ENCODE results near the gene ERFE.
A peak's percentile ranks its signal among the peaks of the same experiment; 100 is the strongest.

ERFE gene

GRCh38 chr2:238126775-238127164, 32.0 kb upstream of the ERFE start:
- Histone ChIP-seq H3K4me1 (ENCODE audit: control insufficient read depth in 5 of 5, insufficient read depth in 5 of 5, low read length in 5 of 5) (peaks cover 0 to 14% (median 5%) of the 10 kb centered on the region in 5 donors), H3K36me3 (ENCODE audit: control insufficient read depth in 5 of 5, insufficient read depth in 5 of 5, low read length in 5 of 5) (no peaks in the 10 kb centered on the region), H3K9ac (ENCODE audit: low read length in 5 of 5) (no peak overlapping the region), H3K9me3 (ENCODE audit: control insufficient read depth in 5 of 5, low read length in 5 of 5) (no peaks in the 10 kb centered on the region), H3K27ac (ENCODE audit: low read depth, low read length) (no peak overlapping the region), H3K27me3 (ENCODE audit: control insufficient read depth in 5 of 5, insufficient read depth in 4 of 5, low read length in 5 of 5) (peaks cover 0 to 9% (median 0%) of the 10 kb centered on the region in 5 donors), H3K4me3 (ENCODE audit: low read depth in 1 of 5, low read length in 5 of 5) (peak overlapping the region in 2 of 5 donors; percentile 37 to 43)

- peak overlapping the region in 3 of 5 donors; percentile 12 to 43 (median 37) for H3K4me3 ChIP-seq (ENCODE audit: low read depth in 1 of 5, low read length in 5 of 5)
- peaks cover 0 to 5% (median 0%) of the 10 kb centered on the region in 5 donors for H3K27me3 ChIP-seq (ENCODE audit: control insufficient read depth in 5 of 5, insufficient read depth in 4 of 5, low read length in 5 of 5)
- no peaks in the 10 kb centered on the region for H3K9me3 ChIP-seq (ENCODE audit: control insufficient read depth in 5 of 5, low read length in 5 of 5)
- no peaks in the 10 kb centered on the region for H3K36me3 ChIP-seq (ENCODE audit: control insufficient read depth in 5 of 5, insufficient read depth in 5 of 5, low read length in 5 of 5)
- H3K4me1 ChIP-seq (ENCODE audit: control insufficient read depth in 5 of 5, insufficient read depth in 5 of 5, low read length in 5 of 5) = peaks cover 0 to 14% (median 5%) of the 10 kb centered on the region in 5 donors
- H3K27ac ChIP-seq (ENCODE audit: low read depth, low read length) = no peak overlapping the region
- no peak overlapping the region for H3K9ac ChIP-seq (ENCODE audit: low read length in 5 of 5)
Measured at GRCh38 chr2:238127165-238128060, 31.4 kb upstream of the ERFE start.

GRCh38 chr2:238128061-238128440, 30.7 kb upstream of the ERFE start:
- no peak overlapping the region for H3K9ac ChIP-seq (ENCODE audit: low read length in 5 of 5)
- H3K27me3 ChIP-seq (ENCODE audit: control insufficient read depth in 5 of 5, insufficient read depth in 4 of 5, low read length in 5 of 5) = peaks cover 0 to 4% (median 0%) of the 10 kb centered on the region in 5 donors
- no peaks in the 10 kb centered on the region for H3K36me3 ChIP-seq (ENCODE audit: control insufficient read depth in 5 of 5, insufficient read depth in 5 of 5, low read length in 5 of 5)
- H3K27ac ChIP-seq (ENCODE audit: low read depth, low read length) = no peak overlapping the region
- peaks cover 0 to 14% (median 5%) of the 10 kb centered on the region in 5 donors for H3K4me1 ChIP-seq (ENCODE audit: control insufficient read depth in 5 of 5, insufficient read depth in 5 of 5, low read length in 5 of 5)
- H3K9me3 ChIP-seq (ENCODE audit: control insufficient read depth in 5 of 5, low read length in 5 of 5) = no peaks in the 10 kb centered on the region
- H3K4me3 ChIP-seq (ENCODE audit: low read depth in 1 of 5, low read length in 5 of 5) = peak overlapping the region in 1 of 5 donors; percentile 17

DNA sequence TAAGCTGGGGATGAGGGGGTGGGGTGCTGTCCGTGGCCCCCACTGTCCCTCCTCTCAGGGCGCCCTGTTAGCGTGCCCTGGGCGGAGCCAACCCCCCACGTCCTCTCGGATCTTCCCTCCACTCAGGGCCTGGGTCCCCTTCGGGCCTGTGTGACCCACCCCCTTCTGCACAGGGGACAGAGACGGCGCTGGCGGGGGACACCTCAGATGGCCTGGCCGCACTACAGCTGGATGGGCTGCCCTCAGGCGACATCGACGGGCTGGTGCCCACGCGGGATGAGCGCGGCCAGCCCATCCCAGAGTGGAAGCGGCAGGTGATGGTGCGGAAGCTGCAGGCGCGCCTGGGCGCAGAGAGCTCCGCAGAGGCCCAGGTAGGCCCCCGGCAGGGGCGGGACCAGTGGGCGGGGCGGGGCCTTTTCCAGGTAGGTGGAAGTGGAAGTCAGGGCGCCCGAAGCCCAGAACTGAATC, 30.2 kb upstream of the ERFE start:
- peaks cover 0 to 14% (median 5%) of the 10 kb centered on the region in 5 donors for H3K4me1 ChIP-seq (ENCODE audit: control insufficient read depth in 5 of 5, insufficient read depth in 5 of 5, low read length in 5 of 5)
- no peak overlapping the region for H3K27ac ChIP-seq (ENCODE audit: low read depth, low read length)
- no peaks in the 10 kb centered on the region for H3K36me3 ChIP-seq (ENCODE audit: control insufficient read depth in 5 of 5, insufficient read depth in 5 of 5, low read length in 5 of 5)
- H3K4me3 ChIP-seq (ENCODE audit: low read depth in 1 of 5, low read length in 5 of 5) = no peak overlapping the region
- H3K9ac ChIP-seq (ENCODE audit: low read length in 5 of 5) = no peak overlapping the region
- no peaks in the 10 kb centered on the region for H3K9me3 ChIP-seq (ENCODE audit: control insufficient read depth in 5 of 5, low read length in 5 of 5)
- peaks cover 0 to 2% (median 0%) of the 10 kb centered on the region in 5 donors for H3K27me3 ChIP-seq (ENCODE audit: control insufficient read depth in 5 of 5, insufficient read depth in 4 of 5, low read length in 5 of 5)

- H3K36me3 ChIP-seq (ENCODE audit: control insufficient read depth in 5 of 5, insufficient read depth in 5 of 5, low read length in 5 of 5) = no peaks in the 10 kb centered on the region
- H3K27ac ChIP-seq (ENCODE audit: low read depth, low read length) = no peak overlapping the region
- peaks cover 0 to 2% (median 0%) of the 10 kb centered on the region in 5 donors for H3K27me3 ChIP-seq (ENCODE audit: control insufficient read depth in 5 of 5, insufficient read depth in 4 of 5, low read length in 5 of 5)
- no peaks in the 10 kb centered on the region for H3K9me3 ChIP-seq (ENCODE audit: control insufficient read depth in 5 of 5, low read length in 5 of 5)
- H3K4me1 ChIP-seq (ENCODE audit: control insufficient read depth in 5 of 5, insufficient read depth in 5 of 5, low read length in 5 of 5) = peaks cover 0 to 14% (median 5%) of the 10 kb centered on the region in 5 donors
- no peak overlapping the region for H3K4me3 ChIP-seq (ENCODE audit: low read depth in 1 of 5, low read length in 5 of 5)
- H3K9ac ChIP-seq (ENCODE audit: low read length in 5 of 5) = no peak overlapping the region
Measured at GRCh38 chr2:238129166-238130010, 29.4 kb upstream of the ERFE start.

DNA sequence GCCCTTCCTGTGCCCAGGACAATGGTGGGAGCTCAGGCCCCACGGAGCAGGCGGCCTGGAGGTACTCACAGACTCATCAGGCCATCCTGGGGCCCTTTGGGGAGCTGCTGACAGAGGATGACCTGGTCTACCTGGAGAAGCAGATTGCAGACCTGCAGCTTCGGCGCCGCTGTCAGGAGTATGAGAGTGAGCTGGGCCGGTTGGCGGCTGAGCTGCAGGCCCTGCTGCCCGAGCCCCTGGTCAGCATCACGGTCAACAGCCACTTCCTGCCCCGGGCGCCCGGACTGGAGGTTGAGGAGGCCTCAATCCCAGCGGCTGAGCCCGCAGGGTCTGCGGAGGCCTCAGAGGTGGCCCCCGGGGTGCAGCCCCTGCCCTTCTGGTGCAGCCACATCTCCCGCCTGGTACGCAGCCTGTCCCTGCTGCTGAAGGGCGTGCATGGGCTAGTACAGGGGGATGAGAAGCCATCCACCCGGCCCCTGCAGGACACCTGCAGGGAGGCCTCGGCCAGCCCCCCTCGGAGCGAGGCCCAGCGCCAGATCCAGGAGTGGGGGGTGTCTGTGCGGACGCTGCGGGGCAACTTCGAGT, 28.6 kb upstream of the ERFE start:
- Histone ChIP-seq H3K9ac (ENCODE audit: low read length in 5 of 5) (no peak overlapping the region), H3K27me3 (ENCODE audit: control insufficient read depth in 5 of 5, insufficient read depth in 4 of 5, low read length in 5 of 5) (peaks cover 0 to 2% (median 0%) of the 10 kb centered on the region in 5 donors), H3K36me3 (ENCODE audit: control insufficient read depth in 5 of 5, insufficient read depth in 5 of 5, low read length in 5 of 5) (no peaks in the 10 kb centered on the region), H3K27ac (ENCODE audit: low read depth, low read length) (no peak overlapping the region), H3K4me1 (ENCODE audit: control insufficient read depth in 5 of 5, insufficient read depth in 5 of 5, low read length in 5 of 5) (peaks cover 0 to 14% (median 5%) of the 10 kb centered on the region in 5 donors), H3K9me3 (ENCODE audit: control insufficient read depth in 5 of 5, low read length in 5 of 5) (no peaks in the 10 kb centered on the region), H3K4me3 (ENCODE audit: low read depth in 1 of 5, low read length in 5 of 5) (no peak overlapping the region)

DNA sequence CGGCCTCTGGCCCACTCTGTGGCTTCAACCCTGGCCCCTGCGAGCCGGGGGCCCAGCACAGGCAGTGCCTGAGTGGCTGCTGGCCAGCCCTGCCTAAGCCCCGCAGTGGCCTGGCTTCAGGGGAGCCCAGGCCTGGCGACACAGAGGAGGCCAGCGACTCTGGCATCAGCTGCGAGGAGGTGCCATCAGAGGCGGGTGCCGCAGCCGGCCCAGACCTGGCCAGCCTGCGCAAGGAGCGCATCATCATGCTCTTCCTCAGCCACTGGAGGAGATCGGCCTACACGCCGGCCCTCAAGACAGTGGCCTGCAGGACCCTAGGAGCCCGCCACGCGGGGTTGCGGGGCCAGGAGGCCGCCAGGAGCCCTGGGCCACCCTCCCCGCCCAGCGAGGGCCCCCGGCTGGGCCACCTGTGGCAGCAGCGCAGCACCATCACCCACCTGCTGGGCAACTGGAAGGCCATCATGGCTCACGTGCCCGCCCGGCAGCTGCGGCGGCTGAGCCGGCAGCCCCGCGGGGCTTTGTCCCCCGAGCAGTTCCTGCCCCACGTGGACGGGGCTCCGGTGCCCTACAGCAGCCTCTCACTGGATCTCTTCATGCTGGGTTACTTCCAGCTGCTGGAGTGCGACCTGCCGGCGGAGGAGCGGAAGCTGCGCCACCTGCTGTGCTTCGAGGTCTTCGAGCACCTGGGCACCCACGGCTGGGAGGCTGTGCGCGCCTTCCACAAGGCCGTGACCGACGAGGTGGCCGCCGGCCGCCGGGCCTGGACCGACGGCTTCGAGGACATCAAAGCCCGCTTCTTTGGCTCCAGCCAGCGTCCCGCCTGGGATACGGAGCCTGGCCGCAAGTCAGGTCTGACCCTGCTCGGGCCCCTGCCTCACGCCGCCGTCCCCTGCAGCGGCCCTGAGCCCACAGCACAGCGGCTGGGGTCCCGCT, 27.8 kb upstream of the ERFE start:
- Histone ChIP-seq H3K27me3 (ENCODE audit: control insufficient read depth in 5 of 5, insufficient read depth in 4 of 5, low read length in 5 of 5) (peaks cover 0 to 2% (median 0%) of the 10 kb centered on the region in 5 donors), H3K4me3 (ENCODE audit: low read depth in 1 of 5, low read length in 5 of 5) (no peak overlapping the region), H3K4me1 (ENCODE audit: control insufficient read depth in 5 of 5, insufficient read depth in 5 of 5, low read length in 5 of 5) (peaks cover 0 to 14% (median 5%) of the 10 kb centered on the region in 5 donors), H3K9ac (ENCODE audit: low read length in 5 of 5) (no peak overlapping the region), H3K36me3 (ENCODE audit: control insufficient read depth in 5 of 5, insufficient read depth in 5 of 5, low read length in 5 of 5) (no peaks in the 10 kb centered on the region), H3K9me3 (ENCODE audit: control insufficient read depth in 5 of 5, low read length in 5 of 5) (no peaks in the 10 kb centered on the region), H3K27ac (ENCODE audit: low read depth, low read length) (no peak overlapping the region)

DNA sequence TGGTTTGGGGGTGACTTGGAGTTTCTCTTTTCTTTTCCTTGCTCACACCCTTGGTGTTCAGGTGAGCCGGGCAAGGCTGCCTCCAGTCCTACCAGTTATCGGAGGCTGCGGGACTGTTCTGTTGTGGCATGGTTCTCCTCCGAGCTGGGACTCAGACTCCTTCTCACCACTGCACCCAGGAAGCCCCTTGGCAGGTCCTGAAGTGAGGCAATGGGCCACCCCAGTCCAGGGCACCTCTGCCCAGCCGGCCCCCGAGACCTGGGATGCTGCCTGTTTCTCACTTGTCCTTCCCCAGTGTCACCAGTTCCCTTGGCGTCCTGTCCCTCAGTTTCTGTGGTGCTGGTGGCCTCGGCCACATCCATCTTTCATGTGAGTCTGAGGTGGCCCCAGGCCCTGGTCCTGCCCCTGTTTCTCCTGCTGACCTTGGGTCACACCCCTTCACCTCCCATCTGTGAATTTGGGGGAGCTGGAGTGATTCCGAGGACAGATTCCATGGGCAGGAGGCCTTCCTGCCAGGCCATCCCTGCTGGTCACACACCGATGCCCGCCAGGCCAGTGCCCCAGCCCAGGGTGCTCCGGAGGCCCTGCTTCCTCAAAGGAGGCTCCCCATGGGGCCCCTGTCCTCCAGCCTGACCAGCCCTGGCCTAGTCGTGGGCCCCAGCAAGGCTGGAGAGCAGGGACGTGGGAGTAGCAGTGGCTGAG, 26.9 kb upstream of the ERFE start:
- peaks cover 0 to 2% (median 0%) of the 10 kb centered on the region in 5 donors for H3K27me3 ChIP-seq (ENCODE audit: control insufficient read depth in 5 of 5, insufficient read depth in 4 of 5, low read length in 5 of 5)
- no peak overlapping the region for H3K4me3 ChIP-seq (ENCODE audit: low read depth in 1 of 5, low read length in 5 of 5)
- peaks cover 0 to 22% (median 9%) of the 10 kb centered on the region in 5 donors for H3K4me1 ChIP-seq (ENCODE audit: control insufficient read depth in 5 of 5, insufficient read depth in 5 of 5, low read length in 5 of 5)
- H3K27ac ChIP-seq (ENCODE audit: low read depth, low read length) = no peak overlapping the region
- no peak overlapping the region for H3K9ac ChIP-seq (ENCODE audit: low read length in 5 of 5)
- no peaks in the 10 kb centered on the region for H3K9me3 ChIP-seq (ENCODE audit: control insufficient read depth in 5 of 5, low read length in 5 of 5)
- H3K36me3 ChIP-seq (ENCODE audit: control insufficient read depth in 5 of 5, insufficient read depth in 5 of 5, low read length in 5 of 5) = no peaks in the 10 kb centered on the region
